Measurements from ENCODE around the gene MMUT.

DNA sequence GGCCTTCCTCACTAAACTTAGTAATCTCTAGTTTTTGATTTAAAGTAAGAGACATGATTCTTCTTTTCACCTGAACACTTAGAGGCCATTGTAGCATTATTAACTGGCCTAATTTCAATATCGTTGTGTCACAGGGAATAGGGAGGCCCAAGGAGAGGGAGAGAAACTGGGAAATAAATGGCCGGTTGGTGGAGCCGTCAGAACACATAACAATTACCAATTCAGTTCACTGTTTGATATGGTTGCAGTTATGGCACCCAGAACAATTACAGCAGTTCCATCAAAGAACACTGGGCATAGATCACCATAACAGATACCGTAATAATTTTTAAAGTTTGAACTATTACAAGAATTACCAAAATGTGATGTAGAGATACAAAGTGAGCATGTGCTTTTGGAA lies 27.6 kb upstream of the MMUT start:
- TF ChIP-seq POLR2A (IDR thresholded peaks at IDR 0.05), result no peak
- TF ChIP-seq, protein P1, sequence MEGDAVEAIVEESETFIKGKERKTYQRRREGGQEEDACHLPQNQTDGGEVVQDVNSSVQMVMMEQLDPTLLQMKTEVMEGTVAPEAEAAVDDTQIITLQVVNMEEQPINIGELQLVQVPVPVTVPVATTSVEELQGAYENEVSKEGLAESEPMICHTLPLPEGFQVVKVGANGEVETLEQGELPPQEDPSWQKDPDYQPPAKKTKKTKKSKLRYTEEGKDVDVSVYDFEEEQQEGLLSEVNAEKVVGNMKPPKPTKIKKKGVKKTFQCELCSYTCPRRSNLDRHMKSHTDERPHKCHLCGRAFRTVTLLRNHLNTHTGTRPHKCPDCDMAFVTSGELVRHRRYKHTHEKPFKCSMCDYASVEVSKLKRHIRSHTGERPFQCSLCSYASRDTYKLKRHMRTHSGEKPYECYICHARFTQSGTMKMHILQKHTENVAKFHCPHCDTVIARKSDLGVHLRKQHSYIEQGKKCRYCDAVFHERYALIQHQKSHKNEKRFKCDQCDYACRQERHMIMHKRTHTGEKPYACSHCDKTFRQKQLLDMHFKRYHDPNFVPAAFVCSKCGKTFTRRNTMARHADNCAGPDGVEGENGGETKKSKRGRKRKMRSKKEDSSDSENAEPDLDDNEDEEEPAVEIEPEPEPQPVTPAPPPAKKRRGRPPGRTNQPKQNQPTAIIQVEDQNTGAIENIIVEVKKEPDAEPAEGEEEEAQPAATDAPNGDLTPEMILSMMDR (IDR thresholded peaks at IDR 0.05), result no peak
